A204.1 (cell line): ENCODE results near the gene PPM1N.

ENCODE experiments used
- FAIRE-seq: peaks from 2 replicates; lab custom pipeline; 2012; peaks lifted over from hg19 to GRCh38; lab: Jason Lieb, UNC

Gene PPM1N

GRCh38 chr19:45529420-45529785 lies 31.2 kb downstream of the PPM1N start:
- no peak for FAIRE-seq

DNA sequence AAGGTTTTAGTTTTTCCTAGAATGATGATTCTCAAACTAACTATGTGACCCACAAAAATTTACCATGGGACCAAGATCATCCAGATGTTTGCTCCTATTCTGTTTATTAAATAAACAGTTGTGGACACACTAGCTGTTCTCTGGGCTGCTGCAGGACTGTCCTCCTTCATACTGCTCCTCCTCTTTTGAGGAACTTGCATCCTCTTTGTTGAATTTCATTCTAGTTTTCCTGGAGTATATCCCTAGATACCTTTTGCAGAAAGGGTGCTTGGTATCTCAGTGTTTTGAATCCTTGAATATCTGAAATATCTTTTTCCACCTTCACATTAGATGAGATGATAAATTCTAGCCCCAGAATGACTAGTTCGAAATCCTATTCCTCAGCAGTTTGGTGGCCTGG lies 33.1 kb downstream of the PPM1N start:
- no peak for FAIRE-seq

DNA sequence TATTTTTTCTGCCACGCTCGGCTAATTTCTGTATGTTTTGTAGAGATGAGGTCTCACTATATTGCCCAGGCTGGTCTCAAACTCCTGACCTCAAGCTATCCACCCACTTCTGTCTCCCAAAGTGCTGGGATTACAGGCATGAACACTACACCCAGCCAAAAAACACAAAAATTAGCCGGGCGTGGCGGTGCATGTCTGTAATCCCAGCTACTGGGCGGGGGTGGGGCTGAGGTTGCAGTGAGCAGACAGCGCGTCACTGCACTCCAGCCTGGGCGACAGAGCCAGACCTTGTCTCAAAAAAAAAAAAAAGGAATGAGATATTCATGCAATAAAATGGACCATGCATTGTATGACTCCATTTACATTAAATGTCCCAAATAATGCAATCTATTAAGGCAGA lies 41.2 kb downstream of the PPM1N start:
- FAIRE-seq, result no peak

DNA sequence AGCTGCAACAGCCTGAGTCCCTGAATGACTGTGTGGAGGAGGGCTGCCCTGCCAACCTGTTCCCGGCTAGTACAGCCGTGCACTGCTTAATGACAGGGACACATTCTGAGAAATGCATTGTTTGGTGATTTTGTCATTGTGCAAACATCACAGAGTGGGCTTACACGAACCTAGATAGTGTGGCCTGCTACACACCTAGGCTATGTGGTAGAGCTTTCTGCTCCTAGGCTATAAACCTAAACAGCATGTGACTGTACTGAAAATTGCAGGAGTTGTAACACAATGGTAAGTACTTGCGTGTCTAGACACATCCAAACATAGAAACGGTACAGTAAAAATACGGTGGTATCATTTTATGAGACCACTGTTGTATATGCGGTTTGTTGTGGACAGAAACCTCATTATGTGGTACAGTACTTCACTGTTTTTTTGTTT lies 44.0 kb downstream of the PPM1N start:
- FAIRE-seq, result no peak

DNA sequence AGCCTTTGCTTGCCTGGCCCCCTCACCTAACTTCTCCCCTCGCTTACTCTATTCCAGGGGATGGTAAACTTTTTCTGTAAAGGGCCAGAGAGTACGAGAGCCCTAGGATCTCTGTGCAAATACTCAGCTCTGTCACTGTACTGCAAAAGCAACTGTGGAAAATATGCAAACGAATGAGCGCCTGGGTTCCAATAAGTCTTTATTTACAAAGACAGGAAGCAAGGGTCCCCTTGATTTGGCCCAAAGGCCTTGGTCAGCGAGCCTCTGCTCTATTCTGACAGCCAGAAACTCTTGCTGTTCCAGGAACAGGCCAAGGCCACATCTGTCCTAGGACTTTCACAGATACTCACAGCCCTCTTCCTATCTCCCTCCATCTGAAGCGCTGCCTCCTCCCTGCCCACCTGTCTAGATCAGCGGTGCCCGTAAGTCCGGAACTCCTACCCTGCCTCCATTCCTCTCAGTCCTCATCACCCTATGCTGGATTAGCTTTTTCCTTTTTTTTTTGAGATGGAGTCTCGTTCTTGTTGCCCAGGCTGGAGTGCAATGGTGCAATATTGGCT lies 49.0 kb downstream of the PPM1N start:
- FAIRE-seq, result no peak

DNA sequence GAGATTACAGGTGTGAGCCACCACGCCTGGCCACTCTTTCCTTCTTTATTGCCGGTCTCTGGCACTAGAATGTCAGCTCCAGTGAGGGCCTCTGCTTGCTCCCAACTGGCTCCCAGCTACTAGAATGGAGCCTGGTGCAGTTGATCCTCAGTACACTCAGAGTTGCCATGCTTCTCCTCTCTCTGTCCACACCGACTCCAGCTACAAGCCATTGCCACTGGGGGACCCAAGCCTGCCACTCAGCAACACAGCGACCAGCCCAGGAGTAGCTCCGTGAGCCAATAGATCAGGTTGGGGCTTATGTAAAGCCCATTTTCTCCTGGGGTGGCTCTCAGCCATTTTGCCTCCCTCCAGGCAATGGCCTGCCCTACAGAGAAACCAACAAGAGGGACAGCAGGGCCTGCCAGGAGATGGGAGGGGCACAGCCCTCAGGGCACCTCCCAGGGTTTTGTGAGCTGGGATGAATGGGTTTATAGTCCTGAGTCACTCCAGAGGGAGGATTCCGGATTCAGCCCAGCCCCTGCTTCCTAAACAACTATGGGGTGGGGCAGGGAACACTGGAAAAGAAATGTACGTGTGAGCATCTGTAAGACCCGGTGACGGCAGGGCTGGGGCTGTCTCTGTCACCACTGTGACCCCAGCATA lies 49.8 kb downstream of the PPM1N start:
- FAIRE-seq, result no peak
